ENCODE data around the gene SPACA9. TPM values are rescaled to one million over a fixed set of nuclear protein-coding genes. Genes with fewer than 3 reads are reported as not detected.

Gene SPACA9
- total RNA-seq, 2 experiments from 2014 or later: 2.5 to 2.9 TPM

DNA sequence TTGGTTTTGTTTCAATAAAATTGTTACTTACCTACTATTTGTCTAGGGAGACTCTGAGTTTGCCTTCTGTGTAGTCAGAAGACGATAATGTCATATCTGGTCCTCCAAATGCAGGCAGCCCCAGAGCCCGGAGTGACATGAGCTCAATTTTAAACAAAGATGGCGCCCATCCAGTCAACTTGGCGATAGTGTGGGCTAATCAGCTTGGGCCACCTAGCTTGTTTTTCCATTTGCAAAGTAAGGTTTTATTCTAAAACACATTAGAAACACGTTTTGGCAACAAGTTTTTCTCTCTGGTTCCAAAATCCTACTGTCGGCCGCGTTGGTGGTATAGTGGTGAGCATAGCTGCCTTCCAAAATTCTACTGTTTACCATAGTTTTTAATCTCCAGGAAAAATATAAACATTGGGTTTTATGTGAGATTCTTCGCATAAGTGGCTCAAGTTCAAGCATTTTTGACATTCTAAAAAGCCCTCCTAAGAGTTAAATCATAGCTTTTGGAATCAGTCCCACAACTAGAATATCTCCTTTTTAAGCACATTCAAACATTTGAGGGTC, 52.6 kb downstream of the SPACA9 start:
- DNase-seq: no peak
- CTCF ChIA-PET: interaction anchor here (1.2 kb wide), 1 partner anchor 42 kb away, joined by 3 read pairs; no protein-coding TSS in a partner anchor
- H3K27me3 Mint-ChIP-seq (ENCODE audit: low read depth): no peaks in the 10 kb centered on the region
- intact Hi-C loops (cut with micrococcal nuclease): no loop called here
- H3K27ac Mint-ChIP-seq: no peak overlapping the region
- H3K4me3 Mint-ChIP-seq: no peak overlapping the region
- H3K4me1 Mint-ChIP-seq (ENCODE audit: low read depth): no peaks in the 10 kb centered on the region
- no peaks in the 10 kb centered on the region for H3K9me3 Mint-ChIP-seq
- peaks cover 8% of the 10 kb centered on the region for H3K36me3 Mint-ChIP-seq (ENCODE audit: low read depth)

DNA sequence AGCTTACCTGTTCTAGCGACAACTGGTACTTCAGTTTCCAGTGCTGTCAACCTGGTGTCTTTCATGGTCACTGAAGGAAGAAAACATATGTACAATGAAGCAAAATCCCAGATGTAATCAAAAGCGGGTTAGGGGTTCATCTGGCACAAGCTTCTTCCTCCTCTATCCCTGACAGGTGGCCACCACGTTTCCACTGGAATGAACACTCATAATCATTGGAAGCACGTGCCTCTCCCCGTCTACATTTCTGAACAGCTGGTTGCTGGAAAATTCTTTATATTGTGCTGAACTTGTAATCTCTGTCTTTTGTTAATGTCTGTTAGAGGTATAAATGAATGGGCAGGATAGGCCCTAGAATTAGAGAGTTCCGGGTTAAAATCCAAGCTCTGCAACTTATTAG, 56.3 kb downstream of the SPACA9 start:
- intact Hi-C loops (cut with micrococcal nuclease): no loop called here
- H3K27ac Mint-ChIP-seq: no peak overlapping the region
- H3K4me3 Mint-ChIP-seq: no peak overlapping the region
- H3K36me3 Mint-ChIP-seq (ENCODE audit: low read depth): no peaks in the 10 kb centered on the region
- H3K9me3 Mint-ChIP-seq: no peaks in the 10 kb centered on the region
- no peaks in the 10 kb centered on the region for H3K27me3 Mint-ChIP-seq (ENCODE audit: low read depth)
- H3K4me1 Mint-ChIP-seq (ENCODE audit: low read depth): no peaks in the 10 kb centered on the region
- CTCF ChIA-PET: interaction anchor here (1.2 kb wide), 1 partner anchor 37 kb away, joined by 4 read pairs; no protein-coding TSS in a partner anchor
- no peak for DNase-seq

DNA sequence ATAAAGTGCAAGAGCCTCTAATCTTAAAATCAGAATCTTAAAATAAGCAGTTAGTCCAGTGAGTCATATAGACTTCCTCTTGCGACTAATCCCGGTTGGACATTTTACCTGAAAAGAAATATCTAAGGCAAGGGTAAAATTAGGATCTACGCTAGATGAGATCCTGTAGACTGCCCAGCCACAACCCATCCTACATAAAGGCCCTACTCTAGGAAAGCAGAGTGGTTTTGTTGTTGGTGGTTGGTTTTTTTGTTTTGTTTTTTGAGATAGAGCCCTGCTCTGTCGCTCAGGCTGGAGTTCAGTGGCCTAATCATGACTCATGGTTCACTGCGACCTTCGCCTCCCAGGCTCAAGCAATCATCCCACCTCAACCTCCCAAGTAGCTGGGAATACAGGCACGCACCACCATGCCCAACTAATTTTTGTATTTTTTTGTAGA, 58.8 kb downstream of the SPACA9 start:
- intact Hi-C loops (cut with micrococcal nuclease): no loop called here
- Mint-ChIP-seq H3K27ac (no peak overlapping the region), H3K9me3 (no peaks in the 10 kb centered on the region), H3K27me3 (ENCODE audit: low read depth) (no peaks in the 10 kb centered on the region), H3K4me3 (no peak overlapping the region), H3K36me3 (ENCODE audit: low read depth) (no peaks in the 10 kb centered on the region), H3K4me1 (ENCODE audit: low read depth) (peaks cover 5% of the 10 kb centered on the region)
- CTCF ChIA-PET: no interaction called here
- DNase-seq: no peak

DNA sequence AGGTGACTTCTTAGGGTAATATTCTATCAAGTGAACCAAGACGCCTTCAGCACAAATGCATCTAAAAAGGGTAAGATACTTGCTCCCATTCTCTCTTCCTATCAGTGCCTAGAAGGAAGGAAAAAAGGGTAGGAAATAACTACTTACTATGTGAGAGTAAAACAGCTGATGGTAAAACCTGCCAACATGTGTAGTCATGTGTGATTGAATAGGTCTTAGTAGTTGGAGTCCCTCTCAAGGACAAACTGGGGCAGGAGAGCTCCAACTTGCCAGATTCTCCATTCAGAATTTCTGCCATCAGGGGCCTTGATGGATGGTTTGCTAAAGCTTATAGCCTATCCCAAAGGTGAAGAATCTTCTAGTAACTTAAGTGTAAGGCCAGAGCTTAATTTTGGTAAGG, 60.5 kb downstream of the SPACA9 start:
- Mint-ChIP-seq H3K4me1 (ENCODE audit: low read depth) (peaks cover 18% of the 10 kb centered on the region), H3K27me3 (ENCODE audit: low read depth) (no peaks in the 10 kb centered on the region), H3K4me3 (no peak overlapping the region), H3K9me3 (no peaks in the 10 kb centered on the region), H3K27ac (no peak overlapping the region), H3K36me3 (ENCODE audit: low read depth) (no peaks in the 10 kb centered on the region)
- CTCF ChIA-PET: no interaction called here
- intact Hi-C loops (cut with micrococcal nuclease): no loop called here
- DNase-seq: no peak

Other genes starting within 250 kb of the SPACA9 start
- 10 to 100 TPM; 13.7 to 15.0 TPM for gene DDX31, start 208.9 kb upstream of the SPACA9 start, total RNA-seq
- gene GTF3C4, start 208.4 kb upstream of the SPACA9 start, total RNA-seq: 1 to 10 TPM; 8.2 to 9.4 TPM
- gene AK8, start 614 bp upstream of the SPACA9 start, total RNA-seq: not detected
- 10 to 100 TPM; 18.8 to 19.7 TPM for gene TSC1, start 65.7 kb downstream of the SPACA9 start, total RNA-seq
- not detected for gene GFI1B, start 99.8 kb downstream of the SPACA9 start, total RNA-seq
- gene GTF3C5, start 152.1 kb downstream of the SPACA9 start, total RNA-seq: 100 to 1,000 TPM; 102 to 108 TPM
- gene CEL, start 183.1 kb downstream of the SPACA9 start, total RNA-seq: 1 to 10 TPM; 2.1 to 2.2 TPM
- gene RALGDS, start 242.3 kb downstream of the SPACA9 start, total RNA-seq: 10 to 100 TPM; 29.5 to 32.5 TPM

Data from activated naive CD4-positive, alpha-beta T cell treated with anti-CD3 and anti-CD28 coated beads for 36 hours (primary cell).